Skeletal muscle tissue (tissue), 4 donors: ENCODE results near the gene ASF1A. TPM values are rescaled to one million over a fixed set of nuclear protein-coding genes. Genes with fewer than 3 reads are reported as not detected.

ENCODE experiments used
- H3K27ac ChIP-seq: one replicate; pipeline ENCODE4 v1.7.0; 2013; ENCODE audit warnings: mild to moderate bottlenecking, low read depth, low read length, inconsistent platforms
- H3K27me3 ChIP-seq, 3 donors: one replicate each; pipeline ENCODE4 v1.7.0; 2013; ENCODE audit warnings: low read length in 3 of 3; ENCODE audit not compliant: control insufficient read depth in 3 of 3, insufficient read depth in 3 of 3
- H3K36me3 ChIP-seq, 3 donors: one replicate each; pipeline ENCODE4 v1.7.0; 2013; ENCODE audit warnings: low read length in 3 of 3; ENCODE audit not compliant: control insufficient read depth in 3 of 3, insufficient read depth in 3 of 3
- H3K4me1 ChIP-seq, 3 donors: one replicate each; pipeline ENCODE4 v1.7.0; 2013; ENCODE audit warnings: low read length in 3 of 3, mild to moderate bottlenecking in 3 of 3; ENCODE audit not compliant: control insufficient read depth in 3 of 3, insufficient read depth in 3 of 3
- H3K4me3 ChIP-seq, 3 donors: one replicate each; pipeline ENCODE4 v1.7.0; 2013; ENCODE audit warnings: low read length in 3 of 3
- H3K9ac ChIP-seq, 3 donors: one replicate each; pipeline ENCODE4 v1.7.0; 2013; ENCODE audit warnings: low read length in 3 of 3, mild to moderate bottlenecking in 3 of 3, moderate library complexity in 2 of 3, low read depth in 1 of 3
- H3K9me3 ChIP-seq, 3 donors: one replicate each; pipeline ENCODE4 v1.7.0; 2013; ENCODE audit warnings: low read length in 3 of 3; ENCODE audit not compliant: control insufficient read depth in 3 of 3
- total RNA-seq: library from RNA; depleted of rRNA; stranded (reverse); fragments of >200 nt; gene quantifications from one replicate; pipeline ENCODE4 v1.2.3, GENCODE V29; 2014
- donor health status: Osteomylitis.

Gene ASF1A
- total RNA-seq, 1 donor from 2014 or later: 11.5 TPM

GRCh38 chr6:118945217-118945616 is 51.3 kb downstream of the ASF1A start:
- Histone ChIP-seq H3K9me3 (peaks cover 0 to 5% (median 0%) of the 10 kb centered on the region in 3 donors), H3K9ac (no peak overlapping the region), H3K27me3 (no peaks in the 10 kb centered on the region), H3K4me1 (peaks cover 0 to 4% (median 0%) of the 10 kb centered on the region in 3 donors), H3K27ac (no peak overlapping the region), H3K36me3 (no peaks in the 10 kb centered on the region), H3K4me3 (no peak overlapping the region)

DNA sequence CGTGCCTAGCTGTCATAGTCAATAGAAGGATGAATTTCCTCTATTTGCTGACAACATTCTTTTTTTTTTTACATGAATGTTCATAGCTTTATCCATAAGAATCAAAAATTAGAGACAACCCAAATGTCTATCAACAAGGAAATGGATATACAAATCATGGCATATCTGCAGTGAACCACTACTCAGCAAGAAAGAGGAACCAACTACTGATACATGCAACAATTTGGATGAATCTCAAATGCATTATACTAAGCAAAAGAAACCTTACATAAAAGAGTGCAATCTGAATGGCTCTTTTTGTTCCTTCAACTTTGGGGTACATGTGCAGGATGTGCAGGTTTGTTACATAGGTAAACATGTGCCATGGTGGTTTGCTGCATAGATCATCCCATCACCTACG is 58.7 kb downstream of the ASF1A start:
- no peaks in the 10 kb centered on the region for H3K27me3 ChIP-seq
- no peaks in the 10 kb centered on the region for H3K9me3 ChIP-seq
- H3K36me3 ChIP-seq: no peaks in the 10 kb centered on the region
- H3K4me3 ChIP-seq: no peak overlapping the region
- H3K4me1 ChIP-seq: no peaks in the 10 kb centered on the region
- no peak overlapping the region for H3K9ac ChIP-seq
- no peak overlapping the region for H3K27ac ChIP-seq

- Histone ChIP-seq H3K9me3 (no peaks in the 10 kb centered on the region), H3K9ac (no peak overlapping the region), H3K36me3 (no peaks in the 10 kb centered on the region), H3K4me1 (no peaks in the 10 kb centered on the region), H3K27me3 (no peaks in the 10 kb centered on the region), H3K27ac (no peak overlapping the region), H3K4me3 (no peak overlapping the region)
These were observed 59.4 kb downstream of the ASF1A start for GRCh38 chr6:118953391-118953790.

Other genes starting within 250 kb of the ASF1A start
- 42.3 TPM for gene CEP85L, start 242.6 kb upstream of the ASF1A start, total RNA-seq
- gene MCM9, start 41.0 kb downstream of the ASF1A start, total RNA-seq: 13.6 TPM
- 10.4 TPM for gene FAM184A, start 184.5 kb downstream of the ASF1A start, total RNA-seq